Measurements from ENCODE around the gene NTN1.
"Not testable (repeated sequence)": the region's sequence is repeated elsewhere in the genome, so short reads cannot be mapped to it uniquely, and the experiment has no call there.

NTN1 gene

DNA sequence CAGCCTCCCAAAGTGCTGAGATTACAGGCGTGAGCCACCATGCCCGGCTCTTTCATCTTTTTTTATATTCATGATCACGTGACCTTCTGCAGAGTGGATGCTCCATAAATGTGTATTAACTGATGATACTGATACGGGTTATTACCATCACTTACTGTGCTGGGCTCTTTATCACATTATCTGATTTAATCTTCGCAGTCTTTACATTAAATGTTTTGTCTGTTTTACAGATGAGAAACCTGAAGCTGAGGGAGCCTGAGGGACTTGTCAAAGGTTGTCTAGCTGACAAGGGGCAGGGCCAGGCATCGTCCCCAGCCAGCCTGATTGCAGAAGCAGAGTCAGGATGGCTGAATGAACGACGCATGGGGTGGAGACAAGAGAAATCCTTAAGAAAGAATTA is 104.4 kb downstream of the NTN1 start:
- DNase-seq, result no peak

DNA sequence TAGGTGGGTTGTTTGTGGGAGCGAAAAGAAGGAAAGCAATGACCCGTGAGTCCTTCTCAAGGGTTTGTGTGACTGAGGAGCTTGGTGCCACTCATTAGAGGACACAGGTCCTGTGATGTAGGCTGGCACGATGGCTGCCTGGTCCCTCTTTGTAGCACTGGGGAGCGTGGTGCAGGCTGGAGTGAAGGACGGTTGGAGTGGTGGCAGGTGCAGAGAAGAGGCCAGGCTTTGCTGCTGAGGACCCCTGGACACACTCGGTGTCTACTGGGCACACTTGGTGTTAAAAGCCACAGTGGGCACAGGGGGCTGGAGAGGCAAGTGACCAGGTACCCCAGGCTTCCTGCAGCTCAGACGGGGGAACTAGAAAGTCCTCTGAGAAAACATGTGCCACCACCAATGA is 106.0 kb downstream of the NTN1 start:
- DNase-seq, result no peak

DNA sequence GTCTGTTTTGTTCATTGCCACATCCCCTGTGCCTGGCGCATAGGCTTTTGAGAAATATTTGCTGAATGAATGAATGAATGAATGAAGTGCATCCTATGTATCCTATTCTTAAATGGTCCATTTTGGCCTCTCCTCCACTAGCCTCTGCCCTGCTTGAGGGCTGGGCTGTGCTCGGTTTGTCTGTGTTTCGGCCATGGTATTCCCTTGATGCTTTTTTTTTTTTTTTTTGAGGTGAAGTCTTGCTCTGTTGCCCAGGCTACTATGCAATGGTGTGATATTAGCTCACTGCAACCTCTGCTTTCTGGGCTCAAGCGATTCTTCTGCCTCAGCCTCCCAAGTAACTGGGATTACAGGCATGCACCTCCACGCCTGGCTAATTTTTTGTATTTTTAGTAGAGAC is 110.1 kb downstream of the NTN1 start:
- DNase-seq, result no peak

DNA sequence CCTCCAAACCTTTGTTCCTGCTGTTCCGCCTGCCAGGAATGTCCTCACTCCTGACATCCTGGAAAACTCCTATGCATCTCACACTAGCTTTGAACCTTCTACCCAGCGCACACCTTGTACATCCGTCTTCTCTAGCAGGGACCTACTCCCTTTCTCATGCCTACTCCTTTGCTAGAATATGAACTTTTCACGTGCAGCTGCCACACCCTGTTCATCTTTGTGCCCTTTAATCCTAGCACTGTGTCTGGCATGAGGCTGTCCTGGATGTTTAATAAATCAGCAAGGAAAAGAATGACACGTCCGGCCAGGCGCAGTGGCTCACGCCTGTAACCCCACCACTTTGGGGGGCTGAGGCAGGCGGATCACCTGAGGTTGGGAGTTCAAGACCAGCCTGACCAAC is 111.0 kb downstream of the NTN1 start:
- no peak for DNase-seq

DNA sequence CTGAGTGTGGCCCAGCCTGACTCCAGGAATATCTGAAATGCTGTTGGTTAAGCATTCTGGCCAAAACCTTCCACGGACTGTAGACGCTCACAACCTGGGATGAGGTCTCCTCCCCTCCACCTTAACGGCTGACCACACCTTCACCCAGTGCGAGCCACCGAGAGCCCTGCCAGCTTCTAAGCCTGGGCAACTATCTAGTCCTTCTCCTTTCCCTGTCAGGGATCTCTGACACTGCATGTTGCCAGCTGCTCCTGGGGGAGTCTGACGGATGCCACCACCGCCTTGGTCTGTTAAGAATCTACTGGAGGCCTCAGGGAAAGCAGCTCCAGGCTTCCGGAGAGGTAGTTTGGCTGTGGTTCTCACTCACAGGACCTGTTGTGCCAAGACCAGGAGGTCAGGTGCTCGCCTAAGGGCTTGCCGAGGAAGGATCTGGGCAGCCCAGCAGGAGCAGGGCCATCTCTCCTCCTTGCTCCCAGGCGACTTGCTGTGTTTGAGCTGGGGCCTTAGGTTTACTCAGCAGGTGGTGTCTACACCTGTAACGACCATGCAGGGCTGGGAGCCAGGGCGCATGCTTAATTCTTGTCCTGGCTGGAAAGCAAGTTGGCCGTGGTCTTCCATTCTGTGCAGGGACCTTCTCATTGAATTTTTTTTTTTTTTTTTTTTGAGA is 111.8 kb downstream of the NTN1 start:
- no peak for DNase-seq

DNA sequence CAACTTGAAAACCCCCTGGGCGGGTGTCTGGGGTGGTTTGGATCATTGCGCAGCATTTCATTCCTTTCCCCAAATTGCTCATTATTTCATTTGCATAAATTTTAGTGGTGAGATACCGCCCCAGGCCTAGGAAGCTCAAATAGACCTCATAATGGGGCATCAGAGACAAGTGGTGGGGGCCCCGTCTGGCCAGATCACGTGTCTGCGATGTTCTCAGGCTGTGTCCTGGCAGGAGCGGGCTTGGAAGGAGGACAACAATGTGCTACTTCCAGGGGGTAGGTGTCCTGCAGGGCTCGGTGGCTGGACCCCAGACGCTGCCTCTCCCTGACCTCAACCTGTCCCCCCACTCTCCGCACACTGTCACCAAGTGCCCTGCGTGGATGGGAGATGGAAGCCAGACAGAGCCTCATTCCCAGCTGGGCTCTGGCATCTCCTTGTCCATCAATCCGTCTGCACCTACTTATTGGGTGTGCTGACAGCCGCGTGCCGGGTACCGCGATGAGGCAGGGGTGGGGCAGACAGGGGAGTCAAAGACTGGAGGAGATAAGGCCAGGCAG is 116.9 kb downstream of the NTN1 start:
- no peak for DNase-seq

DNA sequence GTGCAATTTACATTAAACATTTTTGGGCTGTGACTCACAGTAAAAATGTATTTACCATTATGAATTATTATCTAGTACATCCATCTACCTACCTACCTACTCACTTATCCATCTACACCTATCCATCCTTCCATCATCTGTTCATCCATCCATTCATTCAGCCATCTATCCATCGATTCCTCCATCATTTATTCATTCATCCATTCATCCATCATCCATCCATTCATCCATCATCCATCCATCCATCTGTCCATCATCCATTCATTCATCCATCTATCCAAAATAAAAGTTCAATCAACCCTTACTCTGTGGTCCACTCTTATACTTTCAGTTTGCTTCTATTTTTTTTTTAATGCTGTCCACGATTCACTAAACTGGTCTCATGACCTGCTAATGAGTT is 118.4 kb downstream of the NTN1 start:
- DNase-seq, result no peak

DNA sequence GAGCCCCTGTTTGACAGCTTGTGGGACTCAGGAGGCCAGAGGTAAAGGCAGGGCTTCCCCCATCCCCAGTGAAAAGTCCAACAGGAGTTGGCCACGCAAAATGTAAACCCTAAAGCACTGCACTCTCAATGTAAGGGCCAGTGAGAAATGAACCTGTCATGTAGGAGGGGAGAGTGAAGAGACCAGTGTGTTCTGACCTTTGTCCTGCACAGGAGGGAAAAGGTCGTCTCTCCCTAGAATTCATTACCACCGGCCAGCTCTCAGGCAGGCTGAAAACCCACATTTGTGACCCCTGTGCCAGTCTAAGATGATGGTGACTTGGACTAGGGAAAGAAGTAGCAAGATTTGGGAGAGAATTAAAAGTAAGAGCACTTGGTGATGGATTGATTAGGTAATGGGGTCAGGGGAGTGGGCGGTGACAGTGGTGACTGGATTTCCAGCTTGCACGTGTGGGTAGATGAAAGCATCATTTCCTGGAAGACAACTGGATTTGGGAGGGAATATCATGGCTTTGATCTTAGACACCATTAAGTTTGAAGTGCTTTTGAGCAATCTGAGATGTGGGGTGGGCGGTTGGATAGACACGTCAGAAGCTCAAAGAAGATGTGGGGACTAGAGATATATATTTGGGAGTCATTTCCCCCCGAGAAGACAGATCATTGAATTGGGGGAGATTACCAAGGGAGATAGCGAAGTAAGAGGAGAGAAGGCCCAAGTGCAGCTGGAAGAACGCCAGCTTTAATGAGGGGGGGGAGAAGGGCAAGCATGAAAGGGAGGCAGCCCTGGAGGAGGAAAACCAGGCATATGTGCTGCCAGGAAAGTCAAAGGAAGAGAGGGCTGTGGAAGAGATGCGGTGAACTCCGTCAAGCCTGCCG is 119.5 kb downstream of the NTN1 start:
- no peak for DNase-seq

DNA sequence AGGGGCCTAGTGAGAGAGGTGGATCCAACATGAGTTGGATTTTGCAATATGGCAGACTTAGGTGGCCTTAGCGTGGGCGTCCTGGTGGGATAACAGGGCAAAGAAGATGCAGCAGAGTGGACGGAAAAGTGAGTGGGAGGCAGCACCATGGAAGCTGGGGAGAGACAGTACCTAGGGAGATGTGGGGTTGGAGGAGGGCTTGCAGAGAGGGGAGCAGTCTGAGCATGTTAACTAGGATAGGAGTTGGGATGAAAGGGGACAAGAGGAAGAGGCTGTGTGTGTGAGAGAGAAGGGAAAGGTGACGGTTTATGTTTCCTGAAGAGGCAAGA is 120.1 kb downstream of the NTN1 start:
- no peak for DNase-seq

DNA sequence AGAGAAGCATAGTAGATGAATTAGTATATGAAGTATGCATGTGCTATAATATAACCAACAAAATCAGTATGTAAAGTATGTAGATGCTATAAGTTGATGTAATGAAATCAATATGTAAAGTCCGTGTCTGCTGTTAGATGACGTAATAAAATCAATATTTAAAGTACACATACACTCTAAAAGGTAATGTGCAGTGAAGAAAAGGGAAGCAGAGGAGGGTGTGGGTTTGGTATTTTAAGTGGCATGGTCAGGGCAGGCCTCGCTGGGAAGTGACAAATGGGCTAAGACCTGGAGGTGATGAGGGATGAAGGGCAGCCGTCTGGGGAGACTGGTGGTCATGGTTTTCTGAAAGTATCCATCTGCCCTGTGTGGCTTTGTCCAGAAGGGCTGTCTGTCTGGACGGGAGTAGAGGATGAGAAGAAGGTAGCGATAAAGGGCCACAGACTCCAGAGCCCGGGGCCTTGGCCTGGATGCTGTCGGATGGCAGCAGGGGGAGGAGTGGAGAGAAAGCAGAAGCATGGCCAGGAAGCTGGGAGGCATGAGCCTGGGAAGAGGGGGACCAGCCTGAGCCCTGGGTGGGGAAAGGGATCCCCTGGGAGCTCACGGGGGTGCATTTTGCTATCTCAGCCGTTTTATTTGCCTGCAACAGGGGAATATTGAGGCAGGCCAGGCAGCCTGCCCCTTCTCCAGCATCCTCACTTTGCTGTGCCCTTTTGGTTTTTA is 121.6 kb downstream of the NTN1 start:
- DNase-seq, result no peak

DNA sequence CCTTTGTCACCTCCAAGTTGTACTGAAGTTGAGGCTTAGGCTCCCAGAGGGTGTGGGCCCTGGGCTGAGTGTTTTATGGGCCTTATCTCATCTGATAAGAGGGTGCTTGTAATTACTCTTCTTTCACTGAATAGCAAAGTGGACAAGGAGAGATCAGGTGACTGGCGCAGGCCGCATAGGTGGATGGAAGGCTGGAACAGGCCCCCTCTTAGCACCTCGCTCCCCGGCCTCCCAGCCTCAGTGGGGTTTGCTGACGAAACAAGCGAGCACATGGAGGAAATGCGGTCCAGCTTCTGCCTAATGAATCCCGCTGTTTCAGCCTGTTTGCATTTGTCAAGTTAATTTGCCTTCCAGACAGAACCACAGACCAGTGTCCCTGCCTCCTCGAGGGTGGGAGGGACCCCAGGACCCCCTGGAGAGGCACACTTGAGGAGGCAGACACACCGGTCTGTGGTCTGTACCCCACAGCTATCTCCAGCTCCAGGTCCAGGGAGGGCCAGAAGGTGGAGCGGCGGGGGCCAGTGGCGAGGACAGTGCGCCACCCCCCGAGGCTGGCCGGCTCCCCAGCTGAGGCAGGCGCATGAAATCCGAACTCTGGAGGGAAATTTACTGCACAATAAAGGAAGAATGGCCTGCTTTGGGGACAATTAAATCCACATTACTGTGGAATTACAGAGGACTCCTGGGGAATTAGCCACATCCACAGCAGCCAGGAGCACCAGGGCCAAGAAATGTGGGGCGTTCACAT is 123.4 kb downstream of the NTN1 start:
- DNase-seq, result no peak

DNA sequence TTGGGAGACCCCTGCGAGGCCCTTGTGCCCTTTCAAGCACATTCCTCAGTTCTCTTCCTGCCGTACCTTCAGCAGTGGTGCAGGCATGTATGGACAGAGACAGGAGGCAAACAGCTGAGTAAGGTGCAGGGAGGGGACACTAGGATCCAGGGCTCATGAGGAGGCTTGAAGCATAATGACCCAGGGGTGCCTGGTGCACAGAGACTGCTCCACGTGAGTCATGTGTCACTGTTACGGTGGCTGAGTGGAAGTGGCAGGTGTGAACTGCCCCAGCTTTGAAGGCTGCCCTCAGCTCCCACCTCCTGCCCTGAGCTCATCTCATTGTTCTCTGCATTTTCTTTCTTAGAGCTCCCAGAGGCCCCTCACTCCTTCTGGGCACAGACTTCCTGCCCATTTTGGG is 124.8 kb downstream of the NTN1 start:
- no peak for DNase-seq

DNA sequence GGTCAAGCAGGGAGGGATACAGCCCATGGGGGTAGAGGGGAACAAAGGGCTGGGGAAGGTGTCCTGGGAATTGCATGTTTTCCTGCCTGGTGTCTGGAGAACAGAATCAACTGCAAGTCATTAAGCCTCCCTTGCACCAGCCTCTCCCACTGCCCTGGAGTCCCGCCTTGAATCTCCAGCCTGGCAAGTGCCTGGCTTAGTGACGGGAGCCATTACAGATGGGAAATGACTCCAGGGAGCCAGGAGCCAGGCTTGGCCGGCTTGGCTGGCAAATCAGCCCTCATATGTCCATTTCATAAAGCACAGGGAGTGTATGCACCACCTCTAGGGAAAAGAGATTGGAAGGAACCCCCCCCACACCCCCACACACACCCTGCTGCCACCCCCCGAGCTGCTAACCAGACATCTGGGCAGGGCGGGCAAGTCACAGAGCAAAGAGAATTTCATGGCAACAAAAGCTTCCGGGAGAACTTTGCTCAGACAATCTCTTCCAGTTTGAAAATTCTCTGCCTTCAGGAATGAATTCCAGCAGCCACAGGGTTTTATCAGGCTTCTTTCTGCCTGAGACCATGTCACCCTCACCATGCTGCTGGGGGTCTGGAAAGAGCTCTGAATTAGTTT is 127.7 kb downstream of the NTN1 start:
- no peak for DNase-seq

DNA sequence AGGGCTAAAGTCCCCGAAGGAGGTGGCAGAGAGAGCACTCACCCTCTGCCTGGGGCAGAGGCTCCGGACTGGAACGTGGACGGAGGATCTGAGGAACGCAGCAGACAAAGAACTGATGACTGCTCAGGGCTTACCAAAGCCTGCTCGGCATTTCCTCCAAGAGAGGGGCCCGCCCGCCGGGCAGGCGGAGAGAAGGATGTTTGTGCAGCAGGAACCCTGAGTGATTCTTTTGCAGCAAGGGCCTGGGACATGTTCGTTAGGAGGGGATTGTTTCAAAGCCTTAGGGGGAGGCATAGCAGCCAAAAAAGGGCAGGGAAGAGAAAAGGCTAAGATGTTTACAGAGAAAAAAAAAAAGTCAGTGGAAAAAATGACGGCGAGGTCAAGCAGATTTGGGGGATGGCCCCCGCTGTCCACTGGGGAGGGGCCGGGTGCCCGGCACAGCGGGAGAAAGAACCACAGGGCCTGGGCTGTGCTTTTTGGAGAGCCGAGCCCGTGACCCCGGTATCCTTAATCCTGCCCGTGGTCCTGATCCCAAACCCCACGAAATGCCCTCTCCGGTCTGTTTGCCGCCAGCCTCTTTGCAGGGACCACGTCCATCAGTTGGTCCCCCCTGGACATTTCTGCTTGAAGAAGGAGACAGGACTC is 129.3 kb downstream of the NTN1 start:
- DNase-seq, result no peak

DNA sequence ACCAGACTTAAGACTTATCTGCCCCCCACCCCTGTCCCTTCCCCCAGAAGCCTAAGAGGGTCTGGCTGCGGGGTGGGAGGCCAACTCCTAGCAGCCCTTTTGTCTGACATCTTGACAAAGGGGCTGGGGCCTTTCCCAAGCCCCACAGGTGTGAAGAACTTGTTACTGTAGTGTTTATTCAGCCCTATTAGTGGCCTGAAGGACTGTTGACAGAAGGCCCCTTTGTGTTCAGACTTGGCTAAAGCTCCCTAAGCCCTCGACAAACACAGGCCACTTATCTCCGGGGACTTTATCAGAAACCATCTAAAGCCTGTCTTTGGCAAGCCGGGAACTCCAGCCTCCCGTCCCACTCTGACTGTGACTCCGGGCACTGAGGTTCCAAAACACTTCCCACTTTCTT is 129.8 kb downstream of the NTN1 start:
- DNase-seq, result no peak

DNA sequence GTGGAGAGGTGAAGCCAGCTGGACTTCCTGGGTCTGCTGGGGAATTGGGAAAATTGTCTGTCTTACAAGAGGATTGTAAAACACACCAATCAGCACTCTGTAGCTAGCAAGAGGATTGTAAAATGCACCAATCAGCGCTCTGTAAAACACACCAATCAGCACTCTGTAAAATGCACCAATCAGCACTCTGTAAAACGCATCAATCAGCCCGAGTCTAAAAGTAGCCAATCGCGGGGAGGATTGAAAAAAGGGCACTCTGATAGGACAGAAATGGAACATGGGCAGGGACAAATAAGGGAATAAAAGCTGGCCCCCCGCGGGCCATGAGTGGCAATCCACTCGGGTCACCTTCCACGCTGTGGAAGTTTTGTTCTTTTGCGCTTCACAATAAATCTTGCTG is 130.4 kb downstream of the NTN1 start:
- not testable (repeated sequence) for DNase-seq

DNA sequence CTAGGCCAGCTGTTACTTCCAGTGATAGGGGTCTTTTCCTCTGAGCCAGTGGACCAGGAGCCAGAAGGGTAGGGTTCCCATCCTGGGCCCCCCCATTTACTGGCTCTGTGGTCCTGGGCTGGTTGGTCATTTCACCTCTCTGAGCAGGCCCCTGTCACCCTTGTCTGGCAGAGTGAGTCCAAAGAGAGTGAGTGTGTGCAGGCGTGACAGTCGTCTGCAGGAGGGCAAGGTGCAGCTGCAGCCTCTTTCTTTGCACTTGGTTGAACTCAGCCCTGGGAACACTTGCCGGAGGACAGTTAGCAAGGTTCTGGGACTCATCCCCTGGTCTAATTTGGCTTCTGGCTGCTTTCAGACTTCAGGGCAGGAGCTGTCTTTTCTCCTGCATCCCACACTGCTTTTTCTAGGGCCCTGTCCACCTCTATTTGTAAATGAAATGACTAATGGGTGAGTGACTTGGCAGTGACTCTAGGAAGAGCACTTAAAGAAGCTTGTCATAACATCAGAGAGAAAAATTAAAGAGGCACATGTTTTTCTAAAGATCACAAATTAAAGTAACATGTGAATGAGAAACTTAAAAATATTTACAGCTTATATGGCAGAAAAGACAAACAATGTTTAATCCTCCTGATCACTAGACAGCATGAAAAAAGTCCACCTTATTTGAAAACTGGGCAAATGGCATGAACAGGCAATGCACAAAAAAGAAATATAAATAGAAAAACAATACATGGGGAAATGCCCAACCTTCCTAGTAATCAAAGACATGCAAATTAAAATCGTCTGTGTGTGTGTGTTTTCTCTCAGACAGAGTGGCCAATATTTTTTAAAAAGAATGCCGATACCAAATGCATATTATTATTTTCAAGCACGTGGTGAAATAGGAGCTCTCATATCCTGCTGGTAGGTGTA is 137.5 kb downstream of the NTN1 start:
- no peak for DNase-seq

DNA sequence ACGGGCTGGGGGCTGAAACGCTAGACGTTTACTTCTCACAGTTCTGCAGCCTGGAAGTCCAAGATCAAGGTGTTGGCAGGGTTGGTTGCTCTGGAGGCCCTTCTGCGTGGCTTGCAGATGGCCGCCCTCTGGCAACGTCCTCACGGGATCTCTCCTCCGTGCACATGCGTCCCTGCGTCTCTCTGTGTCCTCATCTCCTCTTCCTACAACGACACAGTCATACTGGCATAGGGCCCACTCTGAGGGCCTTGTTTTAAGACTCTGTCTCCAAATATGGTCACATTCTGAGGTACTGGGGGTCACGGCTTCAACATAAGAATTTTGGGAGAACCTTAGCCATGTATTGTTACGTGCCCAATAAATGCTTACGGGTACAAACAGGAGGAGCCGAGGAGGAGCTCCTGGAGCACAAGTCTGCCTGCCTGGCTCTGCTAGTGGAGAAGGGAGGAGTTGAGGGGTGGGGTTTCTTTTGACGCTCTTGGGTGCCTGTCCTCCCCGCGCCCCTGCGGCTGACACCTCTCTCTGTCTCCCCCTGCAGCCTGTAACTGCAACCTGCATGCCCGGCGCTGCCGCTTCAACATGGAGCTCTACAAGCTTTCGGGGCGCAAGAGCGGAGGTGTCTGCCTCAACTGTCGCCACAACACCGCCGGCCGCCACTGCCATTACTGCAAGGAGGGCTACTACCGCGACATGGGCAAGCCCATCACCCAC is 141.1 kb downstream of the NTN1 start:
- no peak for DNase-seq

DNA sequence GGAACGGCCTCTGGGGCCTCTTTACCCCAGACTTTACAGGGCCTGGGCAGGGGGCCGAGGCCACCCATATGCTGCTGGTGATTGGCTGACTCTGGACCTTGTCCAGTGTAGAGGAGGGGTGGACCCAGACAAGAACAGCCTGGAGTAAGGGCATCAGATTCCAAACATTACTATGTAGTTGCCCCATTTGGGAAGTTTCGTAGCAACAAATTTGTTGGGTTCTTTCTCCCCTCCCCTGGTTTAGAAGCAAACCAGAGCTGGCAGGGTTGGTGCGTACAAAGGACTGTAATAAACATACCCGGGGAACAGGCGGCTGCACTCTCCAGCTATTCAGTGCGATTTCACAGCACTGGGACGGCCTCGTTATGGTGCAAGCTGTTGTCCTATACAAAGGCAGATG is 145.5 kb downstream of the NTN1 start:
- DNase-seq, result no peak

DNA sequence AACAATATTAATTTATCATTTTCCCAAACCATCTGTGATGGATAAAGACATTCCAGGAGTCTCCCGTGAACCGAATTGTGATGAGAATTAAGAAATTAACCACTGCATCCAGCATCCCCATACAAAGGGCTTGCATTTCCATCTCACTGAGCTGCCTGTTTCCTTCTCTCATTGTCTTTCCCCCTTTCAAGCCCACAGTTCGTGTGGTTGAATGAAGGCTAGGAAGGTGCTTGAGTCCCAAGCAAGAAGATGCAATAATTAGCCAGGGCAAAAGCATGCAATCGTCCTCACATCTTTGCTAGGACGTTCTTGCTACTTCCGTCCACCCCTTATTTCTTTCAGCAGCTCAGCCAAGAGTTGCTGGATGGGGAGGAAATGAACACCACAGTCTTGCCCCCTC is 146.1 kb downstream of the NTN1 start:
- no peak for DNase-seq
